ENCODE data around the gene FFAR2.

DNA sequence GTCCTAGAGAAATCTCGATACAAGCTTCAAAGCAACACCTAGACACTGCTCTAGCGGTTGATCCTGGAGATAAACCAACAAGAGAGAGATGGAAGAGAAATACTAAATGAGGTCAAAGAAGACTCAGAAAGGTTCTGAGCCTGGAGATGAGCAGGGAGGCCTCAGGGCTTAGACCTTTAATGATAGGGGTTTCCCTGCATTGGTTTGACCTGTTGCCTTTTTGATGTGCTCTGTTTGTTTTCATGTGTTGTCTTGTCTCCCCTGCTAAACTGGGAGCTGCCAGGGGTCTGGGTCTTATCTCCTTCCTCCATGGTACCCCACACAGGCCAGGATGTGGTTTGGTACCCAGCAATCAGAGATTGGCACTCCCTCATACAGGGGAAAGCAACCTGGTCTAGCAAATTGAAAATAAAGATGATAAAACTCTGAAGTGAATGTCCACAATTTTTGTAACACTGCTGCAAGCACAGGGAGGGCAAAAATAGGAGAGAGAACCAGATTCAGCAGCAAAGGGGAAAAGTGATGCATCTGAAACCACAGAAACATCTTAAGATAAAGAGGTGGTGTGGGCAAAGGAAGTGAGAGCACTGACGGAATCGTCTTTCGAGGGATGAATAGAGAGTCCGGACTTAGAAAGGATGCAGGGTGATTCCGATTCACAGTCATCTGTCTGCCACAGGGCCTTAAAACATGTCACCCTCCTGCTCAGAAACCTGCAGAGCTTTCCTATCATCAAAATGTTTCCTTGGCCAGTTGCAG, 3.5 kb downstream of the FFAR2 start:
- TF ChIP-seq, protein P1, sequence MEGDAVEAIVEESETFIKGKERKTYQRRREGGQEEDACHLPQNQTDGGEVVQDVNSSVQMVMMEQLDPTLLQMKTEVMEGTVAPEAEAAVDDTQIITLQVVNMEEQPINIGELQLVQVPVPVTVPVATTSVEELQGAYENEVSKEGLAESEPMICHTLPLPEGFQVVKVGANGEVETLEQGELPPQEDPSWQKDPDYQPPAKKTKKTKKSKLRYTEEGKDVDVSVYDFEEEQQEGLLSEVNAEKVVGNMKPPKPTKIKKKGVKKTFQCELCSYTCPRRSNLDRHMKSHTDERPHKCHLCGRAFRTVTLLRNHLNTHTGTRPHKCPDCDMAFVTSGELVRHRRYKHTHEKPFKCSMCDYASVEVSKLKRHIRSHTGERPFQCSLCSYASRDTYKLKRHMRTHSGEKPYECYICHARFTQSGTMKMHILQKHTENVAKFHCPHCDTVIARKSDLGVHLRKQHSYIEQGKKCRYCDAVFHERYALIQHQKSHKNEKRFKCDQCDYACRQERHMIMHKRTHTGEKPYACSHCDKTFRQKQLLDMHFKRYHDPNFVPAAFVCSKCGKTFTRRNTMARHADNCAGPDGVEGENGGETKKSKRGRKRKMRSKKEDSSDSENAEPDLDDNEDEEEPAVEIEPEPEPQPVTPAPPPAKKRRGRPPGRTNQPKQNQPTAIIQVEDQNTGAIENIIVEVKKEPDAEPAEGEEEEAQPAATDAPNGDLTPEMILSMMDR (IDR thresholded peaks at IDR 0.05), result no peak
- TF ChIP-seq POLR2AphosphoS5 (IDR thresholded peaks at IDR 0.05; ENCODE audit: insufficient read depth in 1 of 2, low read depth in 1 of 2), result no peak
